OCI-LY1 (cell line): ENCODE data around the gene SGPP1.

Experiments
- CTCF ChIP-seq: fragments of 200-600 bp; sonication (generic), shearing (Covaris generic); IDR thresholded peaks from 2 replicates; pipeline ENCODE4 v1.5.1; 2017; ENCODE audit warnings: mild to moderate bottlenecking, antibody characterized with exemption, low read length, moderate library complexity, mixed read lengths
- EZH2 ChIP-seq: fragments of 200-600 bp; sonication (generic), shearing (Covaris generic); IDR thresholded peaks from 2 replicates; pipeline ENCODE4 v1.8.0; 2017; ENCODE audit warnings: borderline replicate concordance, mixed run types, mild to moderate bottlenecking, antibody characterized with exemption, low read length, moderate library complexity, mixed read lengths

DNA sequence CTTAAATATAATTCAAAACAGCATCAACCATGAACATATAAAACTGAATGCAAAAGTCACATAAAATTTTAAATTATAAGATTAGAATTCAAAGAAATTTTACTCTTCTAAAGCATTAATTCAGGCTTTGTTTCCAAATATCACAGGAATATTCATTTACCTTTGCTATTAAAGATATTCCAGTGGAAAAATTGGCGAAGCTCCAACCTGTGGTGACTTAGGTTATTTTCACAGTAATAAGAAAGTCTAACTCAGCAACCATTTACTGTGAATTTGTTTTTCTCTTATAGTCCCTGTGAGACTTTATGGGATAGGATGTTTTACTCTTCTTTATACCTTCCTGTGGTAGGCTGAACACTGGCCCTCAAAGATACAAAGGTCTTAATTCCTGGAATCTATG is 89.4 kb downstream of the SGPP1 start:
- TF ChIP-seq CTCF (no peak), EZH2 (no peak)
